ENCODE measurements around the gene GNA15.

The GNA15 gene

DNA sequence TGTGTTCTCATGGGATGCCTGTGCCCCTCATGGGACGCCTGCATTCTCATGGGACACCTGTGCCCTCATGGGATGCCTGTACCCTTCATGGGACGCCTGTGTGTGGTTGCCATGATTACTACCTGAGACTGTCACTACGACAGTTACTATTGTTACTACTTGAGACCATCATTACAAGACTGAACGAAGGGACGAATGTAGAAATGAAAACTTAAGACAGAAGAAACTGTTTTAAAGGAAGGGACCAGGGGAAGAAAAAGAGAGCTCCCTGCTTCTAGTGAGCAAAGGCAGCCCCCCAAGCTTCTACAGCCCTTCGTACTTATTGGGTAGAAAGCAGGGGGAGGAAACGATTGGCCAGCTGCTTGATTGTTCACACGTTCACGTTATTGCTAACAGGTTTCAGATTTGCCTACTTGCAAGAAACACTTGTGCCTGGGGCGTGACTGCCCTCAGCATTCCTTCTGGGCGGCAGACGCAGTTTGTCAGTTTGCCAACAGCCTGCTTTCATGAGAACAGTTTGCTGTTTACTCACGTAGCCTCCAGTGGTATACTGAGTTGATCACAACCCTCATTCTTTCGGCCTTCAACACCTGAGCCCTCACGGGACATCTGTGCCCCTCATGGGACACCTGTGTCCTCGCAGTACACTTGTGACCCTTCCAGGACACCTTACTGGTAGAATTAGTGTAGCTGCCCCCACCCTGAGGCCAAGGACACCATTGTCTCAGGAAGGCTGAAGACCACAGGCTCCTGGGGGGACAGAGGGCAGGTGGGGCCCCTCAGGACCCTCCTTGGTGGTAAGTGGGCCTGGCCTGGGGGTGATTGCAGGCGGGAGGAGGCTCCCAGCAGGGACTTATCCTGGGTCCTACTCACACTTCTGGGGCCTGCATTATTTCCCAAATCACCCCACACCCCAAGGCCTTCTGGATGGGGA lies 40.2 kb downstream of the GNA15 start:
- peak; percentile 50 for DNase-seq (ENCODE audit: low read depth)

DNA sequence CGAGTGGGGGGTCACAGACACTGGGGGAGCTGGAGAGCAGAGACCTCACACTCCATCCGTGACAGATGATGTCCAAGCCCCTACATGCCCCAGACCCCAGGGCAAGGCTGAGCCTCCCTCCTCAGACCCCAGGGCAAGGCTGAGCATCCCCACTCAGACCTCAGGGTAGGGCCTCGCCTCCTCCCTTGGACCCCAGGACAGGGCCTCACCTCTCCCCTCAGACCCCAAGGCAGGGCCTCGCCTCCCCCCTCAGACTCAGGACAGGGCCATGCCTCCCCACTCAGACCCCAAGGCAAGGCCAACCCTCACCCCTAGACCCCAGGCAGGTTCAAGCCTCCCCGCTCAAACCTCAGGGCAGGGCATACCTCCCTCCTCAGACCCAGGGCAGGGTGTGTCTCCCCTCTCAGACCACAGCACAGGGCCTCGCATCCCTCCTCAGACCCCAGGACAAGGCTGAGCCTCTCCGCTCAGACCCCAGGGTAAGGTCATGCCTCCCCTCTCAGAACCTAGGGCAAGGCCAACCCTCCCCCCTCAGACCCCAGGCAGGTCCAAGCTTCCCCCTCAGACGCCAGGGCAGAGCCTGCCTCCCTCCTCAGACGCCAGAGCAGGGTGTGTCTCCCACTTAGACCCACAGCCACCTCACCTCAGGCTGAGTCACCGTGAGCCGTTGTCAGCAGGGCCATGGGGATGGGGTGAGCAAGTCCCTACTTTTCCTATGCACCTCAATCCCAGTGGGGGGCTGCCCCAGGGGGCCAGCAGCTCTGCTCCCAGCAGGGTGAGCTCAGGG lies 41.1 kb downstream of the GNA15 start:
- DNase-seq (ENCODE audit: low read depth) = peak; percentile 22

GRCh38 chr19:3178377-3178972 lies 42.6 kb downstream of the GNA15 start, which contains the start of gene S1PR4:
Gene S1PR4 (plus strand): TSS chr19:3178769. CDS start chr19:3178793, 24 bp downstream.
- no peak for DNase-seq (ENCODE audit: low read depth)

GRCh38 chr19:3178973-3179738 lies 43.3 kb downstream of the GNA15 start:
- DNase-seq (ENCODE audit: low read depth) = no peak

DNA sequence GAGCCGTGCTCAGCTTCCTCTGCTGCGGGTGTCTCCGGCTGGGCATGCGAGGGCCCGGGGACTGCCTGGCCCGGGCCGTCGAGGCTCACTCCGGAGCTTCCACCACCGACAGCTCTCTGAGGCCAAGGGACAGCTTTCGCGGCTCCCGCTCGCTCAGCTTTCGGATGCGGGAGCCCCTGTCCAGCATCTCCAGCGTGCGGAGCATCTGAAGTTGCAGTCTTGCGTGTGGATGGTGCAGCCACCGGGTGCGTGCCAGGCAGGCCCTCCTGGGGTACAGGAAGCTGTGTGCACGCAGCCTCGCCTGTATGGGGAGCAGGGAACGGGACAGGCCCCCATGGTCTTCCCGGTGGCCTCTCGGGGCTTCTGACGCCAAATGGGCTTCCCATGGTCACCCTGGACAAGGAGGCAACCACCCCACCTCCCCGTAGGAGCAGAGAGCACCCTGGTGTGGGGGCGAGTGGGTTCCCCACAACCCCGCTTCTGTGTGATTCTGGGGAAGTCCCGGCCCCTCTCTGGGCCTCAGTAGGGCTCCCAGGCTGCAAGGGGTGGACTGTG lies 44.0 kb downstream of the GNA15 start:
- DNase-seq (ENCODE audit: low read depth) = no peak

DNA sequence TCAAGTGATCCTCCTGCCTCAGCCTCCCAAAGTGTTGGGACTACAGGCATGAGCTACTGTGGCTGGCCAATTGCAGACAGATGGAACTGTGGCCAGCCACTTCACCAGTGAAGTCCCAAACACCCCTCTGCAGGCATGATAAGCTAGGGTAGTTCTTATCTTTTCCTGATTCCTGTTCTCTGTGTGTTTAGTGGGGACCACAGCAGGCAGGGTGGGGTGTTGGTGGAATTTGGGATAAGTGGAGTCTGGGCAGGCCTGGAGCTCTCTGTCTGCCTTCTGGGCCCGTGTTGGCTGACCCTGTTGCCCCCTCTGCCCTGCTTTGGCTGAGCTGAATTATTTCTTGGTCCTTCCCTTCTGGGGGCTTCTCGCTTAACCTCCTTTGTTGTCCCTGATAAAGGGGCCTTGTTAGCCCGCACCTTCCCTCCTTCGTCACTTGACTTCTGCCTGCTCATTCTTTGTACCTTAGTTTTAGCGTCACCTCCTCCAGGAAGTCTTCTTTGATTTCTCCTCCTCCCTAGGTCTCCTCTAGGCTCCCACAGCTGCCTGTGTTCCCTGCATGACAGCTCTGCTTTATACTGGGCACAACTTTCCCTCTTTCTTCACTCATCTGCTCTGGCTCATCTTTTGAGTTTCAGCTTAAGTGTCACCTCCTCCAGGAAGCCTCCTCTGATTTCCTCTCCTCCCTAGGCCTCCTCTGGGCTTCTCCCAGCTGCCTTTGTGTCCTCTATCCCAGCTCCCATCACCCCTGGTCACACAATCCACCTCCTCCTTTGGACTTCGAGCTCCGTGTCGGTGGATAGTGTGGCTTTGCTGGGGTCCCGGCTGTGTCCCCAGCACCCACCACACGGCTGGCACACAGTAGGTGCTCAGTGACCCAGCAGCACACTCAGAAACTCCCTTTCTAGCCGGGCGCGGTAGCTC lies 48.1 kb downstream of the GNA15 start:
- no peak for DNase-seq (ENCODE audit: low read depth)

GRCh38 chr19:3184847-3185460 lies 49.1 kb downstream of the GNA15 start:
- no peak for DNase-seq (ENCODE audit: low read depth)

- DNase-seq (ENCODE audit: low read depth) = peak; percentile 84
Observed at GRCh38 chr19:3185461-3186159, 49.8 kb downstream of the GNA15 start, which contains the start of gene NCLN. Gene NCLN (plus strand): TSS chr19:3185930. CDS start chr19:3186031, 101 bp downstream.

DNA sequence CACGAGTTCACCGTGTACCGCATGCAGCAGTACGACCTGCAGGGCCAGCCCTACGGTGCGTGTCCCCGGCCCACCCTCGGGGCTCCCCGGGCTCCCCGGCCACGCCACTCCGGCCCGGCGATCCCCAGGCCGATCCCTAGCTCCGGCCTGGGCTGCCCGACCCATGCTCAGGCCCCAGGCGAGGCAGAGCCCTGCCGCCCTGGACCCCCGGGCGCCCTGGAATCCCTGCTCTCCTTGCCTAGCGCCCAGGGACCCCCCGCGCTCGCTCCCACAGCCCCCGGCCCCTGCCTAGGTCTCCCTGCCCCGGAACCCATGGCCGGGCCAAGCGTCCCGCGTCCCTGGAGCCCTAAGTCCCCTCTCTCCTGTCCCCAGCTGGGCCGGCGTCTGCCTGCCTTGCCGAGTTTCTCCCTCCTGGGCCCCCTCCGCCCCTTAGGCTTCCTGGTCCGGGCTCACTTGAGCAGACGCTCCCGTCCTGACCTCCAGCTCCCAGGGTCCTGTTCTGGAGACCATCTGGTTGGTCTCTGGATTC lies 50.4 kb downstream of the GNA15 start:
- no peak for DNase-seq (ENCODE audit: low read depth)

DNA sequence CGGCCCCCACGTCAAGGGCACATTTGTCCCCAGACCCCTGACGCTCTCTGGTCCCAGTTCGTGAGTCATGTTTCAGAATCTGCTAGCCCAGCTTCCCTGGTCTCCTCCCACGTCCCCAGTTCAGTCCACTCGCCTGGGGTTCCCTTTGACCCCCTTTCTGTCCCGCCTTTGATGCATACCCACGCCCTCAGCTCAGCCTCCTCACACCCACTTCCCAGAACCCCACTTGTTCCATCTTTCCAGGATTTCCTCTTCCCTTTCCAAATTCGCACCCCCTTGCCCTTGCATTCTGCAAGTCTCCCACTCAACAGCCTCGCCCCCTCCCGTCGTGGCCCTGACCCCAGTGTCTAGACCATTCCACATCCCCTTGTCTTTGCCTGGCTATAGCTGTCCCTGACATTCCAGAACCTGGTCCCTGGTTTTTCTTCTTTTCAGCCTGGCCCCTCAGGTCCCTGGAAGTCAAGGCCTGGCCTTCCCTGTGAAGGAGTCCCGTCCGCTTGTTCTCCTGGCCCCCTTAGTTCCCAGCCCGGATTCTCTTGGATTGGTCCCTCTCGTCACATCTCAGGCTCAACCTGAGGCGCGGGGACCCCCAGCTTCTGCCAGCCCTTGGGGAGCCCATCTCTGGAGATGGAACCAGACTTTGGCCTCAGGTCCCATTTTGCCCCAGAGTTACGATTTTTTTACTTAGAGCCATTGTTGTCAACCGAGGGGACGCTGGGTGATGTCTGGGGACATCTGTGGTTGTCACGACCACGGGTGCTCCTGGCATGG lies 51.2 kb downstream of the GNA15 start:
- no peak for DNase-seq (ENCODE audit: low read depth)

DNA sequence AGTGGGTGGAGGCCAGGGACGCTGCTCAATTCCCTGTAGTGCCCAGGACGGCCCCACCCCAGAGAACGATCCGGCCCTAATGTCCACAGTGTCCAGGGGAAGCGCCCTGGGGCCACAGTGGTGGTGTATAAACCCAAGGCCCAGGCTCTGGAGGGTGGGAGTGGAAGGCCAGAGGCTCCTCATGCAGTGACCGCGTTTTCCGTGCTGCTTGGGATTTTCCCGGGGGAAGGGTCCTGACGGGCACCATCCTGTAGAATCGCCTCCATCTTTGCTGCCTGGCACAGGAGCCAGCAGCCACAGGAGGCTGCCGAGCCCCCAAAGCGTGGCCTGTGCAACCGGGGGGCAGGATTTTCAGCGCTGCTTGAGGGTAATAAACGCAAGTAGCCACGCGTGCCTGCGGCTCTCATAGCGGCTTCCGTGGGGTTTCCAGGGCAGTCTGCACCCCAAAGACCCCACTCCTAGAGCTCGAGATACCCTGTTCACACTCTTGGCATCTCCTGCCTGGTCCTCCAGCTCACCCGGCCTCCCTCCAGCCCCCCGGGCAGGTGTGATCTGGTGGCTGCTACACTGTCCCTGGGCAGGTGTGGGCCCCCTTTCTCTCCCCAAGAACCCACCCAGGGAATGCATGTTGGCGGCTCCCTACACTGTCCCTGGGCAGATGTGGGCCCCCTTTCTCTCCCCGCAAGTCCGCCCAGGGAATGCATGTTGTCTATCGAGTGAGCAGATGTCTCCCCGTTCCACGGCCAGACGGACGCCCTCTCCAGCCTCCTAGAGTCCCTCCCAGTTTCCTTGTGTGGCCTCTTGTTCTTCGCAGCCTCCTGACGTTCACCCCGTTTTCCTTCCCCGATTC lies 52.1 kb downstream of the GNA15 start:
- no peak for DNase-seq (ENCODE audit: low read depth)

DNA sequence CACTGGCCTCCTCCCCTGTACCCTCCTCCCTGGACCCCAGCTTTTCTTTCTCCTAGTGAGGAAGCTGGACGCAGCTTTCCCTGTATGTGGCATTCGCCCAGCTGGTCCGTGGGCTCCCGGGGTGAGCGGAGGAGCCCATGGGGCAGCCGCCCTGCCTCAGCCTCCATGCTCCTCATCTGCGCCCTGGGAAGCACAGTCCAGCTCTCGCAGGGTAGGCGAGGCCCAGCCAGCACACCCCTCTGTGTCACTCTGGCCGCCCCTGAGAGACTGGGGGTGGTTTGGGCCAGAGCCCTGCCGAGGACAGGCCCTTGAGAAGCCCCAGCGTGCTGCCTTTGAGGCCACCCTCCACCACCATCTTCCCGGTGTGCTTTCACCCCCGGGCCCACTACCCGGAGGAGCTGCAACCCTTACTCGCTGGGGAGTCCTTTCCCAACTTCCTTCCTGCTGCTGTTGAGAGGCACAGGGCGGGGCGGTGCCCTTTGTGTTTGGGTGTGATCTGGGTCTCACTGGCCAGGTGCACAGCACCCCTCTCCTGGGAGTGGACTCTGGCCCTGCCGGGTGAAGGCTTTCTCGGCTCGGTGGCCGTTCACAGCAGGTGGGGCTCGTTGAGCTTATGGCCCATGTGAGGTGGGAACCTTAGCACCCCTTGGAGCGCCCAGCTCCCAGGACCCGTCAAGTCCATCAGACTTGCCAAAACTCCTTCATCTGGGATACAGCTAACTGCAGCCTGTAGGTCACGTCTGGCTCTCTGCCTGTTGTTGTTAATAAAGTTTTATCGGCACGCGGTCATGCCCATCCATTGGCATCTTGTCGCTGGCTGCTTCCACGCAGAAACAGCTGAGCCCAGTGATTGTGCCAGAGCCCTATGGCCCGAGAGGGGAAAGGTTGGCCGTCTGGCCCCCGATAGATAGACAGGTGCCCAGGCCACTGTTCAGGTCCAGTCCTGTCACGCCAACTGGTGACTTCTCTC lies 53.1 kb downstream of the GNA15 start:
- no peak for DNase-seq (ENCODE audit: low read depth)

DNA sequence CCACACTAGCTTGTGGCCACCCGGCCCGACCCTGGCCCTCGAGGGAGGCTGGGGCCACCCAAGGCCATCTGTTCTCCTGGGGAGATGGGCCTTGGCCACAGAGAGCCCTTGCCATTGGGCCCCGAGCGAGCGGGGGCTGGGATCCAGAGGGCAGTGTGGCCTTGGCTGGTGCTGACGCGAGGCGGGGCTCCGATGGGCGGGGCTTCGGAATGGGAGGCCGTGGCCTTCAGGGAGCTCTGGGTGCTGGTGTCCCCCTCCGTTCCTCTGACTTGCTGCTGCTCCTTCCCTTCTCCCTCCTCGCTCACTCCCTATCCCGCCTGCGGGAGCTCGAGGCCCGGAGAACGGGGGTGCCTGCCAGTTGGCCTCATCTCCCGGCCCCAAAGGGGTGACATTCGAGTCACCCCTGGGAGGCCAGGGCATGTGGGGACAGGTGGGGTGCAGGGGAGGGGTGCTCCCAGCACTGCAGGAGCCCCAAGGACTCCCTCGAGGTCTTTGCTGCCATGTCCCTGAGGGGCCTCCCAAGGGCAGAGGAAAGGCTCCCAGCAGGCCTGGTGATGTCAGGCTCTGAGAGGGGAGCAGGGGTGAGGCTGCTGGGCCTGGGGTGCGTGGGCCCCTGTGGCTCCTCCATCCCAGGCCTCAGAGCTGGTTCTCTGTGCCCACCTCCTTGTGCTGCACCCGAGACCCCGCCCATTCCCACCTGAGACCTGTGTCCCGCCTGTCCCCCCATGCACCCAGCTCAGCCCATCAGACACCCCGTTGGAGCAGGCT lies 54.1 kb downstream of the GNA15 start:
- no peak for DNase-seq (ENCODE audit: low read depth)

GRCh38 chr19:3190470-3190770 lies 54.6 kb downstream of the GNA15 start:
- no peak for DNase-seq (ENCODE audit: low read depth)

All from GM04503 (cell line).